Measurements from ENCODE around the gene NT5C2. TPM values are rescaled to one million over a fixed set of nuclear protein-coding genes. Genes with fewer than 3 reads are reported as not detected.
A peak's percentile ranks its signal among the peaks of the same experiment; 100 is the strongest.
"Not testable (repeated sequence)": the region's sequence is repeated elsewhere in the genome, so short reads cannot be mapped to it uniquely, and the experiment has no call there.

The NT5C2 gene
- total RNA-seq, 1 donor from 2014 or later, result 83.2 TPM

GRCh38 chr10:103157246-103157645 is 35.8 kb downstream of the NT5C2 start:
- DNase-seq, result no peak

GRCh38 chr10:103155471-103156085 is 37.5 kb downstream of the NT5C2 start:
- peak; percentile 16 for DNase-seq

GRCh38 chr10:103154521-103155299 is 38.4 kb downstream of the NT5C2 start:
- peak; percentile 80 for DNase-seq

DNA sequence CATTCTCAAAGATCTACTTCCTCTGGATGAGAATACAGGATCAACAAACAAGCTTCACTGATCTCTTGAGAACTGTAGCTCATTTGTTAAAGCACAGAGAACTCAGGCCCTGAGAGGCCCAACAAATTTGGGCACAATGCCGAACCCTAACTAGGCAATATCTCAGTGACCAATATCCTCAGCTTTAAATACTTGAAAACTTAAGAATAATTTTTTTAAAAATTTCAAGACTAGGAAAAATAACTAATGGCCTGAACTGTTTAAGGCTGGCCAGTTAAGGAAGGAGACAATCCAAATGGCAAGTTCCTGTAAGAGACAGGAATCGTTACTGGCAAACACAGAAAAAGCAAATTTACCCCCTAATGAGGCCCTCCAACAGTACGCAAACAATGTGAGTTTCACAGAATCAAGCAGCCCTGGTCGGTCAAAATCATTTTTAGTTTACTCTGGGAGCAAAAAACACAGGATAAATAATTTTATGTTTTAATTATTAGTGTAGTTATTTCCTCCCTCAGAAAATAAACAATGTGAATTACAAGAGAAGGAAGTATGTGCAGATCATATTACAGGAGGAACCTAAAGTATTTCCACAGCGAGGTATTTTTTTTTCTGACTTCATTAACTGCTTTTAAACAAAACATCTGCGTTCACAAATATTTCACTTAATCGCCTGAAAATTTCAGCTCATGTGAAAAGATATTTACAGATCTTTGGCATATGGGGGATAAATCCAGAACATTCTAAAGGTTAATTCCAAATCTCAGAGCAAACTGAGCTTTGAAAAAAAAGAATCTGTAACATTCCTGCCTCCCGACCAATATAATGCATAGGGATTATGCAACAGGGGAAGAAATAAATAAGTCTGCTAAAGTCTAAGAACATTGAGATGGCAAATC is 39.5 kb downstream of the NT5C2 start:
- peak; percentile 49 for DNase-seq

DNA sequence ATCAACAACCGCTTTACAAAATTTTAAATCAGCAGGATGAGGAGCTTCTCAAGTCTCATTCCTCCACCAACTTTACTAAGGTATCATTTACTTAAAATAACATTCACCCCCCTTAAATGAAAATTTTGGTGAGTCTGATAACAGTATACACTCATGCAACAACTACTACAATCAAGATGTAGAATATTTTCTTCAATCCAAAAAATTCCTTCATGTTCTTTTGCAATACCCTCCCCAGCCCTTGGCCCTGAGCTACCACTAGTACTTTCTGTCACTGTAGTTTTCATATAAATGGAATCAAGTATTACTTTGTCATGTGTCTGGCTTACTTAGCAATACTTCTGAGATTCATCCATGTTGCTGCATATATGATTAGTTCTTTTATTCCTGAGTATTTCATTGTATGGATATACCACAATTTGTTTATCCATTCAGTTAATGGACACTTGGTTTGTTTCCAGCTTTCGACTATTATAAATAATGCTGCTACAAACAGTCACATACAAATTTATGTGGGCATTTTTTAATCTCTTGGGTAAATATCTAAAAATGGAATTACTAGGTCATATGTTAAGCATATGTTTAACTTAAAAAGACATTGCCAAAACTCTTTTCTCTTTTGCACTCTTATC is 43.0 kb downstream of the NT5C2 start:
- DNase-seq, result no peak

- no peak for DNase-seq
These were observed 45.4 kb downstream of the NT5C2 start for GRCh38 chr10:103147645-103148044.

- DNase-seq, result peak; percentile 91
These were observed 47.1 kb downstream of the NT5C2 start for GRCh38 chr10:103145860-103146466.

GRCh38 chr10:103145046-103145445 is 48.0 kb downstream of the NT5C2 start:
- no peak for DNase-seq

DNA sequence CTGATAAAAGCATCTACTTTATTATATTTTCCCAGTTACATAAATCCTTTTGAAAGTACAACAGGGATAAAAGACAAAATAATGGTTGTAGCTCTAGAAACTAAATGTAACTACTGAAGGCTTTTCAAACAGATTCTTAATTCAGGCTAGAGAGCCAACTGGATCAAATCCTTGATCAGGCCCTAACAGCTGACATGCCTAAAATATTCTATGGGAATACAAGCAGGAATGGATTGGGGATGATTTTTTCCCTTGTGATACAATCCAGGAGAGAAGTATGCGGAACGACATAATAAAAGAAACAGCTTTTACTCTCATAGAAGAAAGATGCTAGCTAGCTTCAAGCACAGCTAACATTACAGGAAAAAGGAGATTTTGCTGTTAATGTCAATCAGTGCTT is 49.0 kb downstream of the NT5C2 start:
- no peak for DNase-seq

DNA sequence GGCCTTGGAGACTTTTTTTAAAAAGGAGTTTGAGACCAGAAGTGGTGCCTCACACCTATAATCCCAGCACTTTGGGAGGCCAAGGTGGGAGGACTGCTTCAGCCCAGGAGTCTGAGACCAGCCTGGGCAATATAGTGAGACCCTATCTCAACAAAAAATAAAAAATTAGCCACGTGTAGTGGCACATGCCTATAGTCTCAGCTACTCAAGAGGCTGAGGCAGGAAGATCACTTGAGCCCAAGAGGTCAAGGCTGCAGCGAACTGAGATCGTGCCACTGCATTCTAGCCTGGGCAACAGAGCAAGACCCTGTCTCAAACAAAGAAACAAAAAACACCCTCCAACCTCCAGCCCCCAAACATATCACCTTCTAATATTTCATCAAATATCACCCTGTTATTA is 49.4 kb downstream of the NT5C2 start:
- not testable (repeated sequence) for DNase-seq

- no peak for DNase-seq
These were observed 51.1 kb downstream of the NT5C2 start for GRCh38 chr10:103141950-103142349.

DNA sequence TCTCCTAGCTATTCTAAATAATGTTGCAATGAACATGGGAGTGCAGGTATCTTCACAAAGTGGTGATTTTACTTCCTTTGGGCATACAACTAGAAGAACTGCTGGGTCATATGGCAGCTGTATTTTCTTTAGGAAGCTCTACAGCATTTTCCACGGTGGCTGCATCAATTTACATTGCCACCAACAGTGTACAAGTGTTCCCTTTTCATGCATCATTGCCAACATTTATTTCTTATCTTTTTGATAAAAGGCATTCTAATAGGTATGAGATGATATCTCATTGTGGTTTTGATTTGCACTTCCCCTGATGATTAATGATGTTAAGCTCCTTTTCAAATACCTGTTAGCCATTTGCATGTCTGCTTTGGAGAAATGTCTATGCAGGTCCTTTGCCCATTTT is 52.6 kb downstream of the NT5C2 start:
- DNase-seq, result no peak

- no peak for DNase-seq
These were observed 53.3 kb downstream of the NT5C2 start for GRCh38 chr10:103139803-103140202.

GRCh38 chr10:103135168-103135567 is 57.9 kb downstream of the NT5C2 start:
- DNase-seq, result not testable (repeated sequence)

DNA sequence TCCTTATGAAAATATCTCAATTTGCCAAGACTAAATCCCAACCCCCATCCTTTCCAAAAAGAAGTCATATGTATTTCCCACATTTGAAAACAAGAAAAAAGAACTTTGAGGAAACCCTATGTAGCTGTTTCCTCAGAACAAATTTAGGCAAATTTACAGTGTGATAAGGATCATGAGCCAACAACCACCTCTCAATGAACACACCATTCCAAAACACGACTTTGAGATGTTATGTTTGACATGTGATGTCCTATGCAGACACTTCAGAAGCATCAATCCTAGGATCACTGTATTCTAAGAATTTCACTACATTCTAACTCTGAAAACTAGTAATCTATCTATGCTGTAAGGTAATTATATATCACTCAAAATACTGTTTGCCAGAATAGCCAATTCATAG is 62.2 kb downstream of the NT5C2 start:
- no peak for DNase-seq

DNA sequence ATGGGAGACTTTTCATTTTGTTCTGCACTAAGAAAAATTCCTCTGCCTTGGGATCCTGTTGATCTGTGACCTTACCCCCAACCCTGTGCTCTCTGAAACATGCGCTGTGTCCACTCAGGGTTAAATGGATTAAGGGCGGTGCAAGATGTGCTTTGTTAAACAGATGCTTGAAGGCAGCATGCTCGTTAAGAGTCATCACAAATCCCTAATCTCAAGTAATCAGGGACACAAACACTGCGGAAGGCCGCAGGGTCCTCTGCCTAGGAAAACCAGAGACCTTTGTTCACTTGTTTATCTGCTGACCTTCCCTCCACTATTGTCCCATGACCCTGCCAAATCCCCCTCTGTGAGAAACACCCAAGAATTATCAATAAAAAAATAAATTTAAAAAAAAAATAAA is 62.9 kb downstream of the NT5C2 start:
- DNase-seq, result not testable (repeated sequence)

DNA sequence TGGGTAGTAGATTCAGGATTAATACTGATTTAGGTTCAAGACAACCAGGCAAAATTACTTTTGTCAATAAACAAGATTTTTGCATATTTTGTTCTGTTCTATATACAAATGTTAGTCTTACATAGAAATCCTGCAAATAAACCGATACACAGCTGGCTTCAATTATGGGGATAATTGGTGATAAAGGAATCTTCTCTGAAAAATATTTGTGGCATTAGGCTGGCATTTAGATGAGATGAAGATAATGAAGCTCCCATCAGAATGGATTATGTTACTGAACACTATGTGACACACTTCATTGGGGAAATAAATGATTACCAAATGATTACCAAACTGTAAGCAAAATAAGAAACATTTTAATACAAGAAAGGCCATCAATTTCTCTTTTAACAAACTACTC is 65.8 kb downstream of the NT5C2 start:
- DNase-seq, result no peak

DNA sequence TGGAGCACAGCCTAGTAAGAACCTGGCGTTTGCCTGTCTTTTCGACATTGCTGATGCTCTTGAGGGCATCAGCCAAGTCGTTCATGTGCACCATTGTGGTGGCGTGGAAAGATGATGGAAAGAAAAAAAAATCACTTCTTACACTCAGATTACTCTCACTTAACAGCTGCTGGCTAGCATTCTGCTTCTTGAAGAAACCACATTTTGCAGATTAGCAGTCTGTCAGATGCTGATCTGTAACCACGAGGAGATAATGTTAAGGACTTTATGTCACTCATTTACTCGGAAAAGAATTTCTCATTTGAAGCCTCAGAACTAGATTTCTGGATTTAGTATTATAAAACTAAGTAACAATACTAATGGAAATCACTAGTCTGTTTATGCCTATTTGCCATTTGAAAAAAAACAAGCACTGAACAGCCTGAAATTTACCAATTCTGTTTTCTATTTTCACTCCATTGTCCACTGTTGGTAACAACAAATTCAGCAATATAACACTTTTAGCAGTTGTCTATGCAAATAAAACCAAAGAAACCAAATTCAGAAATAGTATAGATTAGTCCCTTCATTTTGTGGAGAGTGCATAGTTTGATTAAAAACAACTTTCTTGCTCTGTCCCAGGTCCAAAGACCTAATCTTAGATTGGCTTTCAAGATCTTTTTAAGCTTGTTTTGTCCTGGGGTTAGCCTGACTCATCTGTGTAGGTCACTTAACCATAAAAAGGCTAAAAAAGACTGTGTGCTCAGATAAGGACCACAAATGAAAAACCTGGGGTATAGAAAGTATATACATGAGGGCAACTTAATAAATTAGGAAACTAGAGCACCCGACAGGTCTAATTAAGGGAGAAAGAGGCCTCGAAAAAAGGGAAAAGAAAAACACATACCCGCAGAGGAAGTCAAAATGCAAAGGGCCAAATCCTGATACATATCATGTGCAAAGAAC is 67.5 kb downstream of the NT5C2 start:
- no peak for DNase-seq

GRCh38 chr10:103124420-103125096 is 68.5 kb downstream of the NT5C2 start:
- no peak for DNase-seq

GRCh38 chr10:103123282-103124024 is 69.6 kb downstream of the NT5C2 start:
- DNase-seq, result no peak
